ENCODE results near the gene OLA1.
"Not testable (repeated sequence)": the region's sequence is repeated elsewhere in the genome, so short reads cannot be mapped to it uniquely, and the experiment has no call there.

The OLA1 gene

GRCh38 chr2:174248187-174248997, at the start of gene OLA1:
Gene OLA1 (minus strand): TSS chr2:174248532. CDS start chr2:174246815, 1,717 bp downstream.
- DNase-seq (ENCODE audit: low spot score) = peak; percentile 95

DNA sequence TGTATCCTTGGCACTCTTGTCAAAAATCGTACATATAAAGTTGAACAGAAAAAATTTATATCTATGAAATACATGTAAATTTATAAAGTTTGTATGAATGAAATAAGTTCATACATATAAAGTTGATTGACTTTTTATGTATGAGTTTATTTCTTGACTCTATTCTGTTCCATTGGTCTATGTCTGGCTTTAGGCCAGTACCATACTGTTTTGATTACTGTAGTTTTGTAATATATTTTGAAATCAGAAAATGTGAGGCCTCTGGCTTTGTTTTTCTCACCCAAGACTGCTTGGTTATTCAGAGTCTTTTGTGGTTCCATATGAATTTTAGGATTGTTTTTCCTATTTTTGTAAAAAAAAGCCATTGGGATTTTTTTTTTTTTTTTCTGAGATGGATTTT, 44.6 kb upstream of the OLA1 start:
- no peak for DNase-seq (ENCODE audit: low spot score)

GRCh38 chr2:174286172-174286571, 37.8 kb upstream of the OLA1 start:
- no peak for DNase-seq (ENCODE audit: low spot score)

DNA sequence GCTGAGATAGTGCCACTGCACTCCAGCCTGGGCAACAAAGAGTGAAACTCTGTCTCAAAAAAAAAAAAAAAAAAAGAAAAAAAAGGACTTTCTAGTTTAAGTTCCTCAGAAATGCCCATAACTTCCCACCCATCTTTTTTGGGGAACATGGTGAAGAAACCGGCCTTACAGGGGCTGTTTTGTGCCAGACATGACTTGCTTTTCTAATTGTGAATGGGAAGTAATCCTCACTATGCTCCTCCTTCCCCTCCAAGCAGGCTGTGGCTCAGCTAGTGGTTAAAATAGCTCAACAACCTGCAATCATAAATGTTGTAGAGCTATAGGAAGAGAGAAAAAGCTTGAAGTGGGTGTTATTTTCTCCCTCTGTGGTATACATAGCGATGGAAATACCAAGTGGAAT, 34.1 kb upstream of the OLA1 start:
- DNase-seq (ENCODE audit: low spot score) = no peak

DNA sequence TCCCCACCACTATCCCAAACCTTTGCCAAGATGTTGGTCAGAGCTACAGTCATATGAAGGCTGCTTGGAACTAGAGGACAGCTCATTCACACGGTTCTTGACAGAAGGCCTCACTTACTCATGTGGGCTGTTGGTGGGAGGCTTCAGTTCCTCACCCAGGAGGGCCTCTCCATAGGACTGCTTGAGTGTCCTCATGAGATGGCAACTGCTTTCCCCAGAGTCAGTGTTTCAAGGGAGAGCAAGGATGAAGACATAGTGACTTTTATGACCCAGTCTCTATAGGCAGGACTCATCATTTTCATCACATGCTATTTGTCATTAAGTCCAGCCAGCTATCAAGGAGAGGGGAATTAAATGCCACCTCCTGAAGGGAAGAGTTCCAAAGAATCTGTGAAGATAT, 33.4 kb upstream of the OLA1 start:
- no peak for DNase-seq (ENCODE audit: low spot score)

DNA sequence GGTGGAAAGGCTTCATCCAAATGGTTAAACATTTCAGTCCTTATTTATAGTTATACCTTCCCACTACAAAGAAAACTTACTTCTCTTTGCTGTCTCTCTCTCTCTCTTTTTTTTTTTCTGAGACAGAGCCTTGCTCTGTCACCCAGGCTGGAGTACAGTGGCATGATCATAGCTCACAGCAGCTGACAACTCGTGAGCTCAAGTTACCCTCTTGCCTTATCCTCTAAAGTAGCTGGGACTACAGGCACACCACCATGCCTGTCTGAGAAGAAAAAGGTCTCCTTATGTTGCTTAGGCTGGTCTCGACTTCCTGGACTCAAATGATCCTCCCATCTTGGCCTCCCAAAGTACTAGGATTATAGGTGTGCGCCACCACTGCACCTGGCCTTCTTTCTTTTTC, 32.3 kb upstream of the OLA1 start:
- no peak for DNase-seq (ENCODE audit: low spot score)

DNA sequence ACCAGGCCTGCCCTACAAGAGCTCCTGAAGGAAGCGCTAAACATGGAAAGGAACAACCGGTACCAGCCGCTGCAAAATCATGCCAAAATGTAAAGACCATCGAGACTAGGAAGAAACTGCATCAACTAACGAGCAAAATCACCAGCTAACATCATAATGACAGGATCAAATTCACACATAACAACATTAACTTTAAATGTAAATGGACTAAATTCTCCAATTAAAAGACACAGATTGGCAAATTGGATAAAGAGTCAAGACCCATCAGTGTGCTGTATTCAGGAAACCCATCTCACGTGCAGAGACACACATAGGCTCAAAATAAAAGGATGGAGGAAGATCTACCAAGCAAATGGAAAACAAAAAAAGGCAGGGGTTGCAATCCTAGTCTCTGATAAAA, 21.9 kb upstream of the OLA1 start:
- DNase-seq (ENCODE audit: low spot score) = not testable (repeated sequence)

- DNase-seq (ENCODE audit: low spot score) = no peak
Measured at GRCh38 chr2:174266288-174266687, 18.0 kb upstream of the OLA1 start.

GRCh38 chr2:174263997-174264396, 15.7 kb upstream of the OLA1 start:
- no peak for DNase-seq (ENCODE audit: low spot score)

DNA sequence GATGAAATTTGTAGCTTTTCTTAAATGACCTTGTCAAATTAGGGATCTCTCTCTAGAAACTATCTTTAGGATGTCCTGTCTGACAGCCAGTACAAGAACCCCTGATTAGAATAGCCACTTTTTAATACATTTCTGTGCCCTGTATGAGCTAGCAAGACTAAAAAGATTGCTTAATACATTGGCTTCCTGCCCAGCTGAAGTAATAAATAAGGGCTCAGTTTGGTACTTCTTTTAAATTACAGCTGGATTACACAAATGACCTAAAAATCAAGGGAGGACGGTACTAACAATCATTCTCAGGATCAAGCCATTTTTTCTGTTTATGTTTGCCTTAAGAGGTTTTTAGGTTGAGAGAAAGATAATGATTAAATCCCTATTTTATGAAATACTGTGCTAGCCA, 11.6 kb upstream of the OLA1 start:
- no peak for DNase-seq (ENCODE audit: low spot score)

GRCh38 chr2:174254267-174254666, 5.9 kb upstream of the OLA1 start:
- no peak for DNase-seq (ENCODE audit: low spot score)

DNA sequence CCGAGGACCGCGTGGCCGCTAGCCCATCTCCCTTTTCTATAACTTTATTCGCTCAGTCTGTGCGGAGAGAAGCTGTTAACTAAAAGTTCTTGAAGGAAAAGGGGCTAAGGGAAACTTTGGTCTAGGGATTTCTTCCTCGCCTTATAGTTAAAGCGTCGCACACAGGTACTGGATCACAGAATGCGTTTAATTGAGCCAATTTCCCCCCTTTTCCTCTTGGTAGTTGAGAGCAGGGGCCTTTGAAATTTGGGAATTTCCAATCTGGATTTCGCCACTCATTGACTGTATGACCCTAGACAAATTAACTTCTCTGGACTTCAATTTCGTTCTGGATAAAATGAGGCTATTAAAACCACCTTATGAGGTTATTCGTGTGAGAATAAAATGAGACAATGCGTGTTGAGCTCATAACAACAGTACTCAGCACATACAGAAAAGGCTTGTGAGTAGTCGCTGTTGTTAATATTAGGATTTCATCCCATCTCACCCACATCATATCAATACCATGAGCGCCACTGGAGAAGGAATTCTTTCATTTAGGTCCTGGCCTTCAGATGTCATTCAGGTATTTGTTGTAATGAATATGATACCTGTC, 763 bp upstream of the OLA1 start:
- no peak for DNase-seq (ENCODE audit: low spot score)

DNA sequence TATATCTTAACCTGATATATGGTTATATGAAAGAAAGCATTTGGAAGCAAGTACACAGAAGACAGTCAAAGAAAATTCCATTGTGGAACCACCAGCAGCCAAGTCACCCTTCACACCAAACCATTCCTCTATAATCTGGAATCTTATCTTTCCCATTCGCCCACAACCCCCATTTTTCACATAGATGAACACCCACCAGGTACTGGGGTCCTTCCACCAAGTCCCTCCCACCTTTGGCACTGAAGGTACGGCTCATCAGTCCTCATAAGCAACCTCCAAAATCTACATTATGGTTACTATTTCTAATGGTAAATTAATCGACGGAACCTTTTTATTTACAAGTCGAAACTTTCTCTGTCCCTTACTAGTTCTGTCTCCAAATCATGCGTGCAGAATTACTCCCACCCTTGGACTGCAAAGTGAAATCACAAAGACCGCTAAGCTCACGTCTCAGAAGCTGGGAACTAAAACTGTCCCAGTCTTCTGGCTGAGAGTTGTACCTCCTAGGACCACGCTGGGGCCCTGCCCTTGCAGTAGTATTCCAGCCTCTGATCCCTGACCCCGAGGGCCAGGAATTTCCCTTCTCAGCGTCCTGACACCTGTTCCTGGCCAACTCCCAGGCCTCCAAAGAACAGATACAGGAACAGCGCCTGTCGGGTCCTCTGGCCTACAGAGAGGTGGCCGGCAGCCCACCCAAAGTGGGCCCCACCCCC, 702 bp downstream of the OLA1 start:
- DNase-seq (ENCODE audit: low spot score) = peak; percentile 18

GRCh38 chr2:174246944-174247381, 1.4 kb downstream of the OLA1 start:
- DNase-seq (ENCODE audit: low spot score) = no peak

DNA sequence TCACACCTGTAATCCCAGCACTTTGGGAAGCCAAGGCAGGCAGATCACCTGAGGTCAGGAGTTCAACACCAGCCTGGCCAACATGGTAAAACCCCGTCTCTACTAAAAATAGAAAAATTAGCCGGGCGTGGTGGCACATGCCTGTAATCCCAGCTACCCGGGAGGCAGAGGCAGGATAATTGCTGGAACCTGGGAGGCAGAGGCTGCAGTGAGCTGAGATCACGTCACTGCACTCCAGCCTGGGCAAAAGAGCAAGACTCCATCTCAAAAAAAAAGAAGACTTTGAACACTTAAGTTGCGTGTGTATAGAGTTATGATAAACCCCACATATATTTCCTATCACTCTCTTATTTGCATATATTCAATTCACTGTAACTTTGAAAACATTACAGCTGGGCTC, 2.7 kb downstream of the OLA1 start:
- DNase-seq (ENCODE audit: low spot score) = not testable (repeated sequence)

- no peak for DNase-seq (ENCODE audit: low spot score)
Measured at GRCh38 chr2:174245065-174245464, 3.3 kb downstream of the OLA1 start.

- DNase-seq (ENCODE audit: low spot score) = no peak
Measured at GRCh38 chr2:174243812-174244211, 4.5 kb downstream of the OLA1 start.

- DNase-seq (ENCODE audit: low spot score) = no peak
Measured at GRCh38 chr2:174240097-174240496, 8.2 kb downstream of the OLA1 start.

DNA sequence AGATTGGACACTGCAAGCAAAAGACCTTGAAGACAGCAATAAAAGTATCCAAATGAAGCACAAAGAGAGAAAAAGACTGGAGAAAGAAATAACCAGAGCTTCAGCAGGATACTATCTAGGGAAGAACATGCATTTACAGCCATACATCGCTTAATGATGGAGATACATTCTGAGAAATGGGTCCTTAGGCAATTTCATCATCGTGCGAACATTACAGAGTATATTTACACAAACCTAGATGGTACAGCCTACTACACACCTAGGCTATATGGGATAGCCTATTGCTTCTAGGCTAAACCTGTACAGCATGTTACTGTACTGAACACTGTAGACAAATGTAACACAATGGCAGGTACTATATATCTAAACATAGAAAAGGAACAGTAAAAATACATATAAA, 11.9 kb downstream of the OLA1 start:
- no peak for DNase-seq (ENCODE audit: low spot score)

DNA sequence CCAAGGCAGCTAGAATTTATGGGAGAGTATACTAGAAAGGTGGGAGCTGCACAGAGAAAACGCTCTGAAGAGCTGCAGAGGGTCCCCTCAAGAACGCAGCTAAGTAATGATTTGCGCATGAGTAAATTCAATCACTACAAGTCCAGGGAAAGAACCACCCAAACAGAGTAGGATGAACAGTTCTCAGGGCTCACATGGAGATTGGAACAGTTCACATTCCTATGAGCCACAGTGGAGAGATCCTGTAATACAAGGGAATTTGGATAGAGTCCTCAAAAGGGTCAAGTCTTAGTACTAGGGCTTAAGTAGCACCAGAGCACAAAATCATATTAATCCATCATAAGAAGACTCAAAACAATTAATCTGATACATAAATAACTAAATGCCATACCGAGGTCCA, 12.7 kb downstream of the OLA1 start:
- no peak for DNase-seq (ENCODE audit: low spot score)

DNA sequence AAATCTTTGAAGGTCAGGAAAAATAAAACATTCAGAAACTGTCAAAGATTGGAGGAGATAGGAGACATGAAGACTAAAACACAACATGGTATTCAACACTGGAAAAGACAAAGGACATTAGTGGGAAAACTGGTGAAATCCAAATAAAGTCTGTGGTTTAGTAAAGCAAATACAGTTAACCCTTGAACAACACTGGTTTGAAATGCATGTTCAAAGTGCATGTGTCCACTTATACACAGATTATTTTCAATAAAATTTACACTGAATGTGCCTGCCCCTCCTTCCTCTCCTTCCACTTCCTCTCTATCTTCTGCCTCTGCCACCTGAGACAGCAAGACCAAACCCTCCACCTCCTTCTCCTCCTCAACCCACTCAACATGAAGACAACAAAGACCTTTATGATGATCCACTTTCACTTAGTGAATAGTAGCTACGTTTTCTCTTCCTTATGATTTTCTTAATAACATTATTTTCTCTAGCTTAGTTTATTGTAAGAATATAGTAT, 14.5 kb downstream of the OLA1 start:
- DNase-seq (ENCODE audit: low spot score) = no peak

DNA sequence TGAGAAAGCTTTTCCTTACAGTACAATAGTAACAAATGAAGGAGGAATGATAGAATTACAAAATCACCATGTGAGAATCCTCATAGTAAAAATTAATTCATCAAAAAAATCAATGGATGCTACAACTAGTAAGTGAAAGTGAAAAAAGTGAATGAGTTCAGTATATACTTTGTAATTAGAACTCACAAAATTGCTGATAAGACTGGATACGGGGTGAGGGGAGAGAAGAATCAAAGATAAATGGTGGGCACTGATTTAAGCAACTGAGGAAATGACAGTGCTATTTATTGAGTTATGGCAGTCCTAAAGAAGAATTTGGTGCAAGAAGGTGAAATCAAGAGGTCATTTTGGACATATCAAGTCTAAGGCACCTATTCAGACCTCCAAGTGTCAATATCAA, 20.6 kb downstream of the OLA1 start:
- DNase-seq (ENCODE audit: low spot score) = no peak
